GM12874 (cell line): Measurements from ENCODE around the gene ASCL1.

Experiments used
- TF ChIP-seq, protein P1 (sequence below): IDR thresholded peaks from 2 replicates; pipeline ENCODE4 v1.5.1; 2011; ENCODE audit warnings: low read depth, mild to moderate bottlenecking, control low read depth, low read length, moderate library complexity; ENCODE audit not compliant: insufficient read depth

The ASCL1 gene

DNA sequence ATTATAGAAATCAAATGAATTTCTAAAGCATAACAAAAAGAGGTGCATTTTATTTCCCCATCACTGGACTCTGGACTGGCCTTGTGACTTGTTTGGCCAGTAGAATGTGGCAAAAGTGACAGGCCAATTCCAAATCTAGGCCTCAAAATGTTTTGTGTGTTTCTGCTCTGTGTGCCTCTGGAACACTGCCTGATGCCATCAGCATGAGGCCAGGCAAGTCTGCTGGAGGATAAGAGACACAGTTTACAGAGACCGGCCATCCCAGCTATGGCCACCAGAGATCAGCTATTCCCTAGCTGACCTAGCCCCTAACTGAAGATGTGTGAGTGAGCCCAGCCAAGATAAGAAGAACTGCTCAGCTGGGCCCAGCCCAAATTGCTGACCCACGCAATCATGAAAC lies 32.9 kb downstream of the ASCL1 start:
- TF ChIP-seq, protein P1, sequence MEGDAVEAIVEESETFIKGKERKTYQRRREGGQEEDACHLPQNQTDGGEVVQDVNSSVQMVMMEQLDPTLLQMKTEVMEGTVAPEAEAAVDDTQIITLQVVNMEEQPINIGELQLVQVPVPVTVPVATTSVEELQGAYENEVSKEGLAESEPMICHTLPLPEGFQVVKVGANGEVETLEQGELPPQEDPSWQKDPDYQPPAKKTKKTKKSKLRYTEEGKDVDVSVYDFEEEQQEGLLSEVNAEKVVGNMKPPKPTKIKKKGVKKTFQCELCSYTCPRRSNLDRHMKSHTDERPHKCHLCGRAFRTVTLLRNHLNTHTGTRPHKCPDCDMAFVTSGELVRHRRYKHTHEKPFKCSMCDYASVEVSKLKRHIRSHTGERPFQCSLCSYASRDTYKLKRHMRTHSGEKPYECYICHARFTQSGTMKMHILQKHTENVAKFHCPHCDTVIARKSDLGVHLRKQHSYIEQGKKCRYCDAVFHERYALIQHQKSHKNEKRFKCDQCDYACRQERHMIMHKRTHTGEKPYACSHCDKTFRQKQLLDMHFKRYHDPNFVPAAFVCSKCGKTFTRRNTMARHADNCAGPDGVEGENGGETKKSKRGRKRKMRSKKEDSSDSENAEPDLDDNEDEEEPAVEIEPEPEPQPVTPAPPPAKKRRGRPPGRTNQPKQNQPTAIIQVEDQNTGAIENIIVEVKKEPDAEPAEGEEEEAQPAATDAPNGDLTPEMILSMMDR = 0 out of 2 replicates have a peak, but pooled peaks have one; percentile 10

DNA sequence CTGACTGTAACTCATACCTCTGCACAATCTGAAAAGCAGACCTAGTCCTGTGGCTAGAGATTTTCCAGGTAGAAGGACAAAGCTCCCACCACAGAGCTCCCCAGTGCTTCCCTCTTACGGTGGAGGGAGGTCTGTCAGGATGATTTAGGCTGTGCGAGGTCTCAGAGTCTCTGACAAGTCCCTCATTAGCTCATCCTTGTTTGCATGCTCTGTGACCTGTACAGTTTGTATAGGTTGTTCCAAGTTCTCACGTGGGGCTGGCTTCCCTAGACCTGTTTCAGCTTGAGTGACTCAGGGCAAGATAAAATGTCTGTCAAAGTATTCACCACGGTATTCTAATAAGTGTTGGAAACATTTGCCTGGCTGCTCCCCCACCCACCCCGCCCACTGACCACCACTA lies 34.8 kb downstream of the ASCL1 start:
- TF ChIP-seq, protein P1 = no peak

DNA sequence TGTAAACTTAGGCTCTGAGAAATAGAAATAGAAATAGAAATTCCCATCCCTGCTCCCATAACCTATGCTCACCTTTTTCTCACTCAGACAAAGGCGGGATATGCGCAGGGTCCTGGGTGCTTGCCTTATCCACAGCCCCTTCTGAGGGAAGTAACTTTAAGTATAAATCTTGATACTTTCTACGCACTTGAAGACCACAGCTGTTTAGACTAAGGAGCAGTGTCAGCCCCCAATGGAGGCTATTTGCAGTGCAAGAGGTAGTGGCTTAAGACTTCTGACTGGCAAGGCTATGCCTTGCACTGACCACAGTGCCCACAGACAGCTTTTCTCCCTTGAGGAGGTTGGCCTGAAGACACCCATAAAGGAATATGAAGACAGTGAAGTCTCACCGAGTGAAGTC lies 35.2 kb downstream of the ASCL1 start:
- TF ChIP-seq, protein P1 = no peak

DNA sequence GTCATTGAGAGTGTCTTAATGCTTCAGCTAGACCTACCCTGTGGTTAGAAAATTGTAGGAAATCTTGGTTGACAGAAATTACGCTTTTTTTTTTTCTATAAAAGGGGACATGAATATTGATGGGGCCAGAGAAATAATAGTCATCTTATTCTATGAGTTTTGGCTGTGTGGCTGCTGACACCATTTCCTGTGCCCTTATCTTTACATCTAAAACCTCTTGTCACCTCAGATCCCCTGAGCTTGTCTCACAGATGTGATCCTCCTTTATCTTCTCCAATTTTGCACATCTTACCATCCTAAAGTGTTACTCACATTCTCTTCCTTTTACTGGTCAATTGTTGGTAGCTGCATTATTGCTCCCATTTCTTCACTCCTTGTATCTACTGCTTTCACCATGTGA lies 36.1 kb downstream of the ASCL1 start:
- TF ChIP-seq, protein P1 = no peak

DNA sequence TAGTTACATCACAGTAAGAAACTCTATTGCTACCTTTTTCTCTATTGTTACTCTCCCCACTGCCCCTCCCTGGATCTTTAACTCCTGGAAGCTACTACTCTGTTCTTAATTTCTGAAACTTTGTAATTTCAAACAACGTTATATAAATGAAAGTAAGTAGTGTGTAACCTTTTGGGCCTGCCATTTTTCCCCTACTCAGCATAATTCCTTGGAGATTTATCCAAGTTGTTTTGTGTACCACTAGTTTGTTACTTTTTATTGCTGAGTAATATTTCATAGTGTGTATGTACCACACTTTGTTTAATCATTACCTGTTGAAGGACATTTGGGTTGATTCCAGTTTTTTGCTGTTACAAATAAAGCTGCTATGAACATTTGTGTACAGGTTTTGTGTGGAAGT lies 37.9 kb downstream of the ASCL1 start:
- TF ChIP-seq, protein P1 = no peak
